Measurements from ENCODE around the gene TMEM17. TPM values are rescaled to one million over a fixed set of nuclear protein-coding genes. Genes with fewer than 3 reads are reported as not detected.

TMEM17 gene
- total RNA-seq, 1 experiment from 2014 or later = 0.86 TPM

GRCh38 chr2:62501794-62502500 lies 4.0 kb downstream of the TMEM17 start:
- Histone ChIP-seq H3K79me2 (ENCODE audit: low read length) (no peaks in the 10 kb centered on the region), H4K20me1 (ENCODE audit: insufficient read depth, low read depth, low read length) (no peaks in the 10 kb centered on the region), H3K4me2 (ENCODE audit: low read depth, low read length, poor library complexity, severe bottlenecking) (no peak overlapping the region), H3K9me2 (replicated peaks; ENCODE audit: insufficient read depth, low read length) (no peaks in the 10 kb centered on the region), H3K36me3 (ENCODE audit: insufficient read depth, low read length) (no peaks in the 10 kb centered on the region), H3K27me3 (ENCODE audit: low read length) (no peaks in the 10 kb centered on the region), H3K4me1 (ENCODE audit: low read length) (0 out of 2 replicates have a peak, but pooled peaks cover 3% of the 10 kb centered on the region), H3K27ac (ENCODE audit: low read length) (no peak overlapping the region), H2AFZ (ENCODE audit: low read length) (no peak overlapping the region), H3K9ac (ENCODE audit: low read length) (no peak overlapping the region), H3K9me3 (ENCODE audit: low read length) (no peaks in the 10 kb centered on the region), H3K4me3 (ENCODE audit: low read length) (no peak overlapping the region)
- no peak for DNase-seq

DNA sequence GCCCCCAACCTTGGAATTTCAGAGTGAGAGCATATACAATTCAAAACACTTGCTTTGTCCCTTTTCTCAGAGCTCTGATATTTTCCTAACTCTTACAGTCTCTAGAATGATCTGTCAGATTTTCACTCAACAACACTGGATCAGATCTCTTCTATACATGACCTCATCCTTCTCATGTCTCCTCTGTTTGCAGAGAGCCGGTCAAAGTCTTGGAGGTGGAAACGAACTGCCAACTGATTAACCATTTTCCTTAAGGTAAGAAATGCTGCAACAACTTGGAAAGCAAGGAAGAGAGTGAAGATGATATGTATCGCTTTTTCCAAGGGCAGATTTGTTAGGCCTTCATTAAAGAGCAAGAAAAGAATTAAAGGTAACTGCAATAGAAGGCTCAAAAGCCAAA lies 4.9 kb downstream of the TMEM17 start:
- Histone ChIP-seq H2AFZ (ENCODE audit: low read length) (no peak overlapping the region), H3K4me2 (ENCODE audit: low read depth, low read length, poor library complexity, severe bottlenecking) (no peak overlapping the region), H3K4me3 (ENCODE audit: low read length) (no peak overlapping the region), H3K9ac (ENCODE audit: low read length) (no peak overlapping the region), H3K27ac (ENCODE audit: low read length) (no peak overlapping the region), H3K79me2 (ENCODE audit: low read length) (no peaks in the 10 kb centered on the region), H3K9me2 (replicated peaks; ENCODE audit: insufficient read depth, low read length) (no peaks in the 10 kb centered on the region), H3K27me3 (ENCODE audit: low read length) (no peaks in the 10 kb centered on the region), H3K4me1 (ENCODE audit: low read length) (no peaks in the 10 kb centered on the region), H4K20me1 (ENCODE audit: insufficient read depth, low read depth, low read length) (no peaks in the 10 kb centered on the region), H3K9me3 (ENCODE audit: low read length) (no peaks in the 10 kb centered on the region), H3K36me3 (ENCODE audit: insufficient read depth, low read length) (no peaks in the 10 kb centered on the region)
- DNase-seq = no peak

DNA sequence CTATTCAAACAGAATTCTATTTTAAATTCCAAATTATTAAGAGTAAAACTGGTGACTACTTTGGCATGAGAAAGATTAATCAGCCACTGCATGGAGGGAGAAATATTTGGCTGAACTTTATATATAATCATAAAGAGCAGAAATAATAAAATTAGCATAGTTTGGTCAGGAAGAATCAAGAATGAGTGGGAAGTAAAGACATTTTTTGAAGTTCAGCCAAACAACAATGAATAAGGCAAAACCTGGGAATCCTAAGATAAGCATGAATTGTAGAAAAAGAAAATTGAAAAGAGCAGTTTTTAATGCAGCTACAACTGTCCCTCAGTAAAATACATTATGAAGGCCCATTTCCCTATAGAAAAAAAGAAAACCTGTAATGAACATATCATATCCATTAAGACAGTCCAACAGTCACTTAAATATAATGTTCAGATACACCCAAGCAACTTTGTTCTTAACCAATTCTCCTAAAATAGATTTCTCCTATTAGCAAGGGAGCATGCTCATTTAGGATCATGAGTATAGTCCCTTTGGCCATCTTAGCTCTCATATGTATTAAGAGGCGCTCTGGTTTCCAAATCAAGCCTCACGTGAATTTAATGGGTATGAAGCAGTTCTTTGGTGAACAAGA lies 6.5 kb downstream of the TMEM17 start:
- no peaks in the 10 kb centered on the region for H3K79me2 ChIP-seq (ENCODE audit: low read length)
- H3K27me3 ChIP-seq (ENCODE audit: low read length) = no peaks in the 10 kb centered on the region
- H4K20me1 ChIP-seq (ENCODE audit: insufficient read depth, low read depth, low read length) = no peaks in the 10 kb centered on the region
- no peak overlapping the region for H3K27ac ChIP-seq (ENCODE audit: low read length)
- H3K9ac ChIP-seq (ENCODE audit: low read length) = no peak overlapping the region
- no peak overlapping the region for H3K4me3 ChIP-seq (ENCODE audit: low read length)
- DNase-seq = no peak
- H3K9me3 ChIP-seq (ENCODE audit: low read length) = no peaks in the 10 kb centered on the region
- H3K36me3 ChIP-seq (ENCODE audit: insufficient read depth, low read length) = no peaks in the 10 kb centered on the region
- no peak overlapping the region for H3K4me2 ChIP-seq (ENCODE audit: low read depth, low read length, poor library complexity, severe bottlenecking)
- H2AFZ ChIP-seq (ENCODE audit: low read length) = no peak overlapping the region
- no peaks in the 10 kb centered on the region for H3K9me2 ChIP-seq (replicated peaks; ENCODE audit: insufficient read depth, low read length)
- no peaks in the 10 kb centered on the region for H3K4me1 ChIP-seq (ENCODE audit: low read length)

DNA sequence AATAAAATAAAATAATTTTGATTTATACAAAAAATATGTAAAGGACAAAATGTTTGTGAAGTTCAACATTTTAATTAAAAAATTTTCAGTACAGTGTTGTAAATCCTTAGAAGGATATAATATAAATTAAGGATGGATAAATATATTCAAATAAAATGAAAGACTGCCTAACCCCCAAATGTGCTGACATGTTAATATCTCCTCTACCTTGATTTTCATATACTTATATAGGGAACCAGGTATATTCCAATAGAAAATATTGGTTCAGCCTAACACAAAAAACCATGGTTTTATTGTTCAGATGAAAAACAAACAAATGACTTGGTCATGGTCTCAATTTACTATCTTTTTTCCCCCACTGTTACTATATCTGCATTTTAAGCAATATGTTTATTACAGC lies 7.3 kb downstream of the TMEM17 start:
- Histone ChIP-seq H3K9ac (ENCODE audit: low read length) (no peak overlapping the region), H4K20me1 (ENCODE audit: insufficient read depth, low read depth, low read length) (no peaks in the 10 kb centered on the region), H3K79me2 (ENCODE audit: low read length) (no peaks in the 10 kb centered on the region), H3K27ac (ENCODE audit: low read length) (no peak overlapping the region), H3K36me3 (ENCODE audit: insufficient read depth, low read length) (no peaks in the 10 kb centered on the region), H3K4me2 (ENCODE audit: low read depth, low read length, poor library complexity, severe bottlenecking) (no peak overlapping the region), H3K9me2 (replicated peaks; ENCODE audit: insufficient read depth, low read length) (no peaks in the 10 kb centered on the region), H3K9me3 (ENCODE audit: low read length) (no peaks in the 10 kb centered on the region), H3K4me1 (ENCODE audit: low read length) (no peaks in the 10 kb centered on the region), H3K4me3 (ENCODE audit: low read length) (no peak overlapping the region), H2AFZ (ENCODE audit: low read length) (no peak overlapping the region), H3K27me3 (ENCODE audit: low read length) (no peaks in the 10 kb centered on the region)
- no peak for DNase-seq

GRCh38 chr2:62495761-62496160 lies 10.2 kb downstream of the TMEM17 start:
- H3K36me3 ChIP-seq (ENCODE audit: insufficient read depth, low read length) = no peaks in the 10 kb centered on the region
- H3K4me2 ChIP-seq (ENCODE audit: low read depth, low read length, poor library complexity, severe bottlenecking) = no peak overlapping the region
- H4K20me1 ChIP-seq (ENCODE audit: insufficient read depth, low read depth, low read length) = no peaks in the 10 kb centered on the region
- H3K27me3 ChIP-seq (ENCODE audit: low read length) = no peaks in the 10 kb centered on the region
- no peak overlapping the region for H2AFZ ChIP-seq (ENCODE audit: low read length)
- no peak overlapping the region for H3K9ac ChIP-seq (ENCODE audit: low read length)
- H3K4me1 ChIP-seq (ENCODE audit: low read length) = no peaks in the 10 kb centered on the region
- no peak overlapping the region for H3K4me3 ChIP-seq (ENCODE audit: low read length)
- H3K27ac ChIP-seq (ENCODE audit: low read length) = no peak overlapping the region
- H3K9me3 ChIP-seq (ENCODE audit: low read length) = no peaks in the 10 kb centered on the region
- no peaks in the 10 kb centered on the region for H3K9me2 ChIP-seq (replicated peaks; ENCODE audit: insufficient read depth, low read length)
- no peak for DNase-seq
- H3K79me2 ChIP-seq (ENCODE audit: low read length) = no peaks in the 10 kb centered on the region

DNA sequence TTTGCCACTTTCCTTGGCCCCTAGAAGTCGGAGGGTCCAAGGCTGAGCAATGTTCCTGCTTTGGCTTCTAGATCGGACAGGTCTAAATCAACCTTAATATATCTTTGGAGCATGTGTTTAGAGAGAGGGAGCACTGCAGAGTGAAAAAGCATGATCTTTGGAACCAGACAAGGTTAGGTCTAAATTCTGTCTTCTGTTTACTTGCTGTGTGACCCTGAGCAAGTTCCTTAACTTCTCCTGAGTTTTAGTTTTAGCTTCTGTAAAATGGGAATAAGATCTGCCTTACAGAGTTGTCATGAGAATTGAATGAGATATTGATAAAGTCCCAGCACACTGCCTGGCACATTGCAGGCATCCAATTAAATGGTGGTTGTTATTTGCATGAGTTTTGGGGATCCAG lies 13.9 kb downstream of the TMEM17 start:
- Histone ChIP-seq H2AFZ (ENCODE audit: low read length) (no peak overlapping the region), H3K9me3 (ENCODE audit: low read length) (no peaks in the 10 kb centered on the region), H3K36me3 (ENCODE audit: insufficient read depth, low read length) (no peaks in the 10 kb centered on the region), H3K4me3 (ENCODE audit: low read length) (no peak overlapping the region), H4K20me1 (ENCODE audit: insufficient read depth, low read depth, low read length) (no peaks in the 10 kb centered on the region), H3K9me2 (replicated peaks; ENCODE audit: insufficient read depth, low read length) (no peaks in the 10 kb centered on the region), H3K27ac (ENCODE audit: low read length) (no peak overlapping the region), H3K27me3 (ENCODE audit: low read length) (no peaks in the 10 kb centered on the region), H3K79me2 (ENCODE audit: low read length) (no peaks in the 10 kb centered on the region), H3K4me1 (ENCODE audit: low read length) (no peaks in the 10 kb centered on the region), H3K9ac (ENCODE audit: low read length) (no peak overlapping the region), H3K4me2 (ENCODE audit: low read depth, low read length, poor library complexity, severe bottlenecking) (no peak overlapping the region)
- DNase-seq = no peak

DNA sequence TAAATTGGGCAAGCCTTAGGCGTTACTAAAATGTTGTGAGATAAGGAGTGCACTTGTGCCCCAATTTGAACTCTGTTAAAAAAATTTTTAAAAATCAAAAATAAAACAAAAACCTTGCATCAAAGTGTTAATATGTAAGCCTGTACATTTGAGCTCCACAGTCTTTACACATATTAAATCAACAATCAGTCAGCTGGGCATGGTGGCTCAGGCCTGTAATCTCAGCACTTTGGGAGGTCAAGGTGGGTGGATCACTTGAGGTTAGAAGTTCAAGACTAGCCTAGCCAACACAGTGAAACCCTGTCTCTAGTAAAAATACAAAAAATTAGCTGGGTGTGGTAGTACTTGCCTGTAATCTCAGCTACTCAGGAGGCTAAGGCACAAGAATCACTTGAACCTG lies 16.3 kb downstream of the TMEM17 start:
- H2AFZ ChIP-seq (ENCODE audit: low read length) = no peak overlapping the region
- H3K27ac ChIP-seq (ENCODE audit: low read length) = no peak overlapping the region
- no peaks in the 10 kb centered on the region for H3K9me2 ChIP-seq (replicated peaks; ENCODE audit: insufficient read depth, low read length)
- no peak for DNase-seq
- H4K20me1 ChIP-seq (ENCODE audit: insufficient read depth, low read depth, low read length) = no peaks in the 10 kb centered on the region
- no peaks in the 10 kb centered on the region for H3K4me1 ChIP-seq (ENCODE audit: low read length)
- H3K79me2 ChIP-seq (ENCODE audit: low read length) = no peaks in the 10 kb centered on the region
- H3K9me3 ChIP-seq (ENCODE audit: low read length) = no peaks in the 10 kb centered on the region
- no peaks in the 10 kb centered on the region for H3K36me3 ChIP-seq (ENCODE audit: insufficient read depth, low read length)
- H3K9ac ChIP-seq (ENCODE audit: low read length) = no peak overlapping the region
- no peak overlapping the region for H3K4me3 ChIP-seq (ENCODE audit: low read length)
- H3K27me3 ChIP-seq (ENCODE audit: low read length) = no peaks in the 10 kb centered on the region
- H3K4me2 ChIP-seq (ENCODE audit: low read depth, low read length, poor library complexity, severe bottlenecking) = no peak overlapping the region

DNA sequence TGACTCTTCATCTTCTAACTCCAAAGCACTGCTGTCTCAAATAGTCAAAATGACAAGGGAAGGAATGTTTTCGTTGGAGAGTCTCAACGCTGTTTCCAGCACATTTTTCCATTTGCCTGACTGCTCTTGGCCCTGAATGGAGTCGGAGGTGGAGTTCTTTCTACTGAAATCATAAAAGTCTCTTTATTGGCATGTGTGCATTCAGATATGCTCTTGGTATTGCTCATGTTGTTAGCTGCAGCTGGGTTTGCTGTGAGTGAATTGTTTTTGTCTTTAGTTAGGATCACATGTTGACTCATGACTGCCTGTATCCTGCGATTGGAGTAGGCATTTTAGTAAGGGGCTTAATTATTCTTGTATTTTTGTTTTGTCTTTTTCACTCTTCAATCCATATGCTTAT lies 16.8 kb downstream of the TMEM17 start:
- Histone ChIP-seq H3K4me3 (ENCODE audit: low read length) (no peak overlapping the region), H3K9ac (ENCODE audit: low read length) (no peak overlapping the region), H3K9me3 (ENCODE audit: low read length) (no peaks in the 10 kb centered on the region), H3K79me2 (ENCODE audit: low read length) (no peaks in the 10 kb centered on the region), H3K9me2 (replicated peaks; ENCODE audit: insufficient read depth, low read length) (no peaks in the 10 kb centered on the region), H3K36me3 (ENCODE audit: insufficient read depth, low read length) (no peaks in the 10 kb centered on the region), H3K4me1 (ENCODE audit: low read length) (no peaks in the 10 kb centered on the region), H2AFZ (ENCODE audit: low read length) (no peak overlapping the region), H3K27ac (ENCODE audit: low read length) (no peak overlapping the region), H3K27me3 (ENCODE audit: low read length) (no peaks in the 10 kb centered on the region), H4K20me1 (ENCODE audit: insufficient read depth, low read depth, low read length) (no peaks in the 10 kb centered on the region), H3K4me2 (ENCODE audit: low read depth, low read length, poor library complexity, severe bottlenecking) (no peak overlapping the region)
- DNase-seq = no peak
